GM21528 (cell line): ENCODE measurements around the gene DYDC2.

Experiments used
- ATAC-seq: cut with Tn5 transposase; IDR thresholded peaks from one replicate; pipeline ENCODE4 v1.9.1; 2021; ENCODE audit warnings: mild to moderate bottlenecking, moderate library complexity; ENCODE audit not compliant: unreplicated experiment, low FRiP score

DYDC2 gene

GRCh38 chr10:80365510-80365909 lies 8.9 kb downstream of the DYDC2 start:
- ATAC-seq = no peak

- ATAC-seq = no peak
Measured at GRCh38 chr10:80371467-80371866, 14.9 kb downstream of the DYDC2 start.

GRCh38 chr10:80372675-80373074 lies 16.1 kb downstream of the DYDC2 start:
- no peak for ATAC-seq

GRCh38 chr10:80373502-80373901 lies 16.9 kb downstream of the DYDC2 start:
- ATAC-seq = no peak

- ATAC-seq = no peak
Measured at GRCh38 chr10:80379701-80380100, 23.1 kb downstream of the DYDC2 start.

- ATAC-seq = no peak
Measured at GRCh38 chr10:80380185-80380584, 23.6 kb downstream of the DYDC2 start.

GRCh38 chr10:80382989-80383388 lies 26.4 kb downstream of the DYDC2 start:
- no peak for ATAC-seq

- no peak for ATAC-seq
Measured at GRCh38 chr10:80390740-80391139, 34.2 kb downstream of the DYDC2 start.

GRCh38 chr10:80392250-80392649 lies 35.7 kb downstream of the DYDC2 start:
- ATAC-seq = no peak

- no peak for ATAC-seq
Measured at GRCh38 chr10:80394358-80394916, 37.9 kb downstream of the DYDC2 start.

- ATAC-seq = no peak
Measured at GRCh38 chr10:80397014-80397413, 40.4 kb downstream of the DYDC2 start.

- ATAC-seq = no peak
Measured at GRCh38 chr10:80400136-80400804, 43.7 kb downstream of the DYDC2 start.

GRCh38 chr10:80405035-80405434 lies 48.5 kb downstream of the DYDC2 start:
- ATAC-seq = no peak

GRCh38 chr10:80405626-80406025 lies 49.0 kb downstream of the DYDC2 start:
- no peak for ATAC-seq

- no peak for ATAC-seq
Measured at GRCh38 chr10:80406204-80406603, 49.6 kb downstream of the DYDC2 start.

GRCh38 chr10:80407812-80408241 lies 51.2 kb downstream of the DYDC2 start:
- ATAC-seq = peak; percentile 23

GRCh38 chr10:80408242-80409101 lies 51.9 kb downstream of the DYDC2 start, which contains the start of gene PRXL2A:
PRXL2A (plus strand) TSS chr10:80408551; CDS start chr10:80420468, 11,917 bp downstream.
- ATAC-seq = peak; percentile 97

- no peak for ATAC-seq
Measured at GRCh38 chr10:80409121-80409520, 52.5 kb downstream of the DYDC2 start.

GRCh38 chr10:80410122-80410521 lies 53.5 kb downstream of the DYDC2 start:
- no peak for ATAC-seq

GRCh38 chr10:80410578-80411145 lies 54.1 kb downstream of the DYDC2 start:
- ATAC-seq = no peak

GRCh38 chr10:80411267-80411668 lies 54.7 kb downstream of the DYDC2 start:
- ATAC-seq = no peak
